ENCODE data around the gene TSPAN13.

Gene TSPAN13

GRCh38 chr7:16778476-16778875, 24.9 kb downstream of the TSPAN13 start:
- no peak for DNase-seq

- DNase-seq: no peak
Observed at GRCh38 chr7:16779051-16779450, 25.5 kb downstream of the TSPAN13 start.

GRCh38 chr7:16780596-16780995, 27.0 kb downstream of the TSPAN13 start:
- DNase-seq: no peak

- peak; percentile 39 for DNase-seq
Observed at GRCh38 chr7:16785321-16785720, 31.8 kb downstream of the TSPAN13 start.

GRCh38 chr7:16785846-16786245, 32.3 kb downstream of the TSPAN13 start:
- DNase-seq: no peak

- no peak for DNase-seq
Observed at GRCh38 chr7:16786257-16786656, 32.7 kb downstream of the TSPAN13 start.

GRCh38 chr7:16787127-16787526, 33.6 kb downstream of the TSPAN13 start:
- DNase-seq: no peak

GRCh38 chr7:16791071-16791470, 37.5 kb downstream of the TSPAN13 start:
- no peak for DNase-seq

- no peak for DNase-seq
Observed at GRCh38 chr7:16791905-16792698, 38.5 kb downstream of the TSPAN13 start.

GRCh38 chr7:16794986-16795385, 41.4 kb downstream of the TSPAN13 start:
- DNase-seq: no peak

GRCh38 chr7:16795624-16796023, 42.1 kb downstream of the TSPAN13 start:
- DNase-seq: peak; percentile 93

GRCh38 chr7:16801111-16801542, 47.6 kb downstream of the TSPAN13 start:
- DNase-seq: peak; percentile 58

- DNase-seq: no peak
Observed at GRCh38 chr7:16801579-16801978, 48.0 kb downstream of the TSPAN13 start.

- no peak for DNase-seq
Observed at GRCh38 chr7:16803125-16803524, 49.6 kb downstream of the TSPAN13 start.

- DNase-seq: no peak
Observed at GRCh38 chr7:16803881-16804673, 50.5 kb downstream of the TSPAN13 start.

GRCh38 chr7:16804674-16805439, 51.3 kb downstream of the TSPAN13 start, which contains the start of gene AGR2:
Gene AGR2 (minus strand): TSS chr7:16804999. CDS start chr7:16801796, 3,203 bp downstream.
- DNase-seq: peak; percentile 3

- DNase-seq: no peak
Observed at GRCh38 chr7:16805441-16805840, 51.9 kb downstream of the TSPAN13 start.

- no peak for DNase-seq
Observed at GRCh38 chr7:16810112-16810511, 56.6 kb downstream of the TSPAN13 start.

- no peak for DNase-seq
Observed at GRCh38 chr7:16810573-16810972, 57.0 kb downstream of the TSPAN13 start.

- DNase-seq: no peak
Observed at GRCh38 chr7:16811551-16811950, 58.0 kb downstream of the TSPAN13 start.

- DNase-seq: no peak
Observed at GRCh38 chr7:16812542-16813231, 59.1 kb downstream of the TSPAN13 start.

- DNase-seq: no peak
Observed at GRCh38 chr7:16813232-16813616, 59.7 kb downstream of the TSPAN13 start.

GRCh38 chr7:16815001-16815400, 61.4 kb downstream of the TSPAN13 start:
- DNase-seq: no peak
